Right lobe of liver (tissue), 6 donors: ENCODE measurements around the gene MYO18A. TPM values are rescaled to one million over a fixed set of nuclear protein-coding genes. Genes with fewer than 3 reads are reported as not detected.

Source experiments
- ATAC-seq, 4 donors: fragments of 200-7000 bp; cut with Tn5 transposase; one replicate each; pipeline ENCODE4 v1.9.1; 2020; ENCODE audit warnings: mild to moderate bottlenecking in 4 of 4, moderate library complexity in 4 of 4
- DNase-seq, 3 donors: peaks; one replicate each; pipeline ENCODE4 v3.0.0-alpha.2; 2020
- H3K27ac ChIP-seq, 3 donors: fragments of 200-600 bp; one replicate each; pipeline ENCODE4 v1.8.0; 2022
- H3K27me3 ChIP-seq, 2 donors: fragments of 200-600 bp; one replicate each; pipeline ENCODE4 v1.8.0; 2022
- H3K36me3 ChIP-seq, 4 donors: fragments of 200-600 bp; sonication (generic) in 1 of 4; one replicate each; pipeline versions ENCODE4 v1.5.1 to v1.8.0; 2017 to 2022; ENCODE audit warnings: control low read depth in 1 of 4
- H3K4me1 ChIP-seq, 4 donors: fragments of 200-600 bp; sonication (generic) in 1 of 4; one replicate each; pipeline versions ENCODE4 v1.5.1 to v1.8.0; 2017 to 2022; ENCODE audit warnings: control low read depth in 1 of 4
- H3K4me3 ChIP-seq, 3 donors: fragments of 200-600 bp; one replicate each; pipeline ENCODE4 v1.8.0; 2022
- H3K9me3 ChIP-seq, 4 donors: fragments of 200-600 bp; sonication (generic) in 1 of 4; one replicate each; pipeline versions ENCODE4 v1.5.1 to v1.8.0; 2017 to 2022; ENCODE audit warnings: control low read depth in 1 of 4
- CTCF ChIP-seq, 4 donors: fragments of 200-600 bp in 3 of 4; fragments of 450-650 bp in 1 of 4; IDR thresholded peaks; one replicate each; pipeline versions ENCODE4 v1.5.1 to v1.8.0; 2016 to 2022; ENCODE audit warnings: antibody characterized with exemption in 4 of 4, mild to moderate bottlenecking in 2 of 4
- POLR2A ChIP-seq: fragments of 450-650 bp; IDR thresholded peaks from one replicate; pipeline ENCODE4 v1.6.1; 2017; ENCODE audit warnings: antibody characterized with exemption, mild to moderate bottlenecking
- WGBS: methylation state at CpG from one replicate; pipeline ENCODE4 v1.1.6; 2018; ENCODE audit warnings: low coverage, low lambda C conversion rate; ENCODE audit not compliant: insufficient coverage; ENCODE audit errors: missing lambda C conversion rate; 5-methylcytosine and 5-hydroxymethylcytosine counted together
- intact Hi-C, 2 donors: fragments of 100-400 bp; cut with DNase I; formaldehyde crosslinking; loops; one replicate each; pipeline versions ENCODE4 v1.11.2 to v1.14.1; 2022
- total RNA-seq, 6 experiments: library from RNA; depleted of rRNA in 2 of 6; stranded (reverse); fragments of >200 nt in 2 of 6; fragmentation: NEBNext Ultra II Directional in 3 of 6; extraction: Animal tissue kit (Norgen Biotek cat#: 25700) in 3 of 6; gene quantifications; one replicate each; pipeline versions ENCODE4 v1.1.0 to v1.2.4, GENCODE V29; 2016 to 2023
- donor health status: DM: no; HTN: yes; CAD: no.
- donor health status: DM: no; HTN: no; CAD: no.
- donor health status: DM: no; HTN: no; CAD: no.
- donor health status: DM: no; HTN: yes; CAD: no.
- donor health status: DM: no; HTN: yes; CAD: no.

Gene MYO18A
- total RNA-seq, 6 experiments from 2014 or later: 50.1 to 98.2 (median 81.8) TPM

- DNase-seq (no peak), ATAC-seq (peak; percentile 0 to 7 (median 2))
- intact Hi-C loops: no loop called here
- peak overlapping the region; percentile 92 to 98 (median 93) for H3K27ac ChIP-seq
- peaks cover 0 to 18% (median 8%) of the 10 kb centered on the region in 4 donors for H3K4me1 ChIP-seq
- H3K27me3 ChIP-seq: no peaks in the 10 kb centered on the region
- no peak for TF ChIP-seq CTCF (IDR thresholded peaks at IDR 0.05)
- TF ChIP-seq POLR2A: no peak
- peak overlapping the region; percentile 10 to 67 (median 61) for H3K4me3 ChIP-seq
- 31% methylated on average over 7 of the region's 8 CpGs for WGBS
- no peaks in the 10 kb centered on the region for H3K36me3 ChIP-seq
- H3K9me3 ChIP-seq: no peaks in the 10 kb centered on the region
Observed at GRCh38 chr17:29178750-29179231, 1.4 kb downstream of the MYO18A start.

- TF ChIP-seq CTCF (IDR thresholded peaks at IDR 0.05): no peak
- peak; percentile 78 for TF ChIP-seq POLR2A
- H3K4me1 ChIP-seq: peaks cover 0 to 18% (median 8%) of the 10 kb centered on the region in 4 donors
- DNase-seq: peak; percentile 76 to 89 (median 84)
- no peaks in the 10 kb centered on the region for H3K36me3 ChIP-seq
- peak overlapping the region; percentile 92 to 98 (median 93) for H3K27ac ChIP-seq
- H3K4me3 ChIP-seq: peak overlapping the region; percentile 54 to 67 (median 61)
- 10% methylated on average over 3 of the region's 4 CpGs for WGBS
- H3K9me3 ChIP-seq: no peaks in the 10 kb centered on the region
- intact Hi-C loops: no loop called here
- peak; percentile 50 to 63 (median 59) for ATAC-seq
- no peaks in the 10 kb centered on the region for H3K27me3 ChIP-seq
Observed at GRCh38 chr17:29177871-29178749, 2.1 kb downstream of the MYO18A start.

- 6% methylated on average over 3 of the region's 3 CpGs for WGBS
- DNase-seq (peak in 1 of 3 donors; percentile 41), ATAC-seq (no peak)
- peak overlapping the region; percentile 92 to 98 (median 93) for H3K27ac ChIP-seq
- no peaks in the 10 kb centered on the region for H3K9me3 ChIP-seq
- intact Hi-C loops: no loop called here
- no peaks in the 10 kb centered on the region for H3K27me3 ChIP-seq
- peaks cover 0 to 22% (median 9%) of the 10 kb centered on the region in 4 donors for H3K4me1 ChIP-seq
- TF ChIP-seq CTCF (IDR thresholded peaks at IDR 0.05): no peak
- TF ChIP-seq POLR2A: no peak
- peak overlapping the region; percentile 54 to 67 (median 61) for H3K4me3 ChIP-seq
- no peaks in the 10 kb centered on the region for H3K36me3 ChIP-seq
Observed at GRCh38 chr17:29177541-29177870, 2.7 kb downstream of the MYO18A start.

- intact Hi-C loops: no loop called here
- under 1% methylated on average over 18 of the region's 51 CpGs for WGBS
- peaks cover 0 to 30% (median 9%) of the 10 kb centered on the region in 4 donors for H3K4me1 ChIP-seq
- ATAC-seq (peak; percentile 16 to 57 (median 44)), DNase-seq (peak; percentile 82 to 93 (median 92))
- H3K27me3 ChIP-seq: no peaks in the 10 kb centered on the region
- H3K36me3 ChIP-seq: no peaks in the 10 kb centered on the region
- TF ChIP-seq POLR2A (peak; percentile 89), CTCF (IDR thresholded peaks at IDR 0.05) (no peak)
- H3K9me3 ChIP-seq: no peaks in the 10 kb centered on the region
- peak overlapping the region; percentile 92 to 98 (median 93) for H3K27ac ChIP-seq
- H3K4me3 ChIP-seq: peak overlapping the region; percentile 54 to 67 (median 61)
Observed at GRCh38 chr17:29176558-29177351, 3.4 kb downstream of the MYO18A start.
